OCI-M2 (cell line): Measurements from ENCODE around the gene FOXL1.
"Not testable (repeated sequence)": the region's sequence is repeated elsewhere in the genome, so short reads cannot be mapped to it uniquely, and the experiment has no call there.

Experiments
- DNase-seq: peaks from one replicate; lab custom pipeline; 2025; ENCODE audit not compliant: unreplicated experiment; lab: John Stamatoyannopoulos, UW

Gene FOXL1

GRCh38 chr16:86580791-86581170 lies 2.4 kb downstream of the FOXL1 start:
- DNase-seq, result no peak

GRCh38 chr16:86581458-86581857 lies 3.1 kb downstream of the FOXL1 start:
- DNase-seq, result no peak

- no peak for DNase-seq
These were observed 5.8 kb downstream of the FOXL1 start for GRCh38 chr16:86584071-86584685.

- DNase-seq, result no peak
These were observed 6.7 kb downstream of the FOXL1 start for GRCh38 chr16:86584726-86585721.

GRCh38 chr16:86585821-86586611 lies 7.7 kb downstream of the FOXL1 start:
- no peak for DNase-seq

GRCh38 chr16:86587487-86587886 lies 9.1 kb downstream of the FOXL1 start:
- no peak for DNase-seq

GRCh38 chr16:86587955-86588354 lies 9.6 kb downstream of the FOXL1 start:
- DNase-seq, result not testable (repeated sequence)

GRCh38 chr16:86590501-86591144 lies 12.3 kb downstream of the FOXL1 start:
- no peak for DNase-seq

GRCh38 chr16:86591270-86591669 lies 12.9 kb downstream of the FOXL1 start:
- no peak for DNase-seq

- no peak for DNase-seq
These were observed 15.7 kb downstream of the FOXL1 start for GRCh38 chr16:86593913-86594620.

- no peak for DNase-seq
These were observed 16.4 kb downstream of the FOXL1 start for GRCh38 chr16:86594721-86595120.

- no peak for DNase-seq
These were observed 17.7 kb downstream of the FOXL1 start for GRCh38 chr16:86595983-86596605.

- no peak for DNase-seq
These were observed 19.0 kb downstream of the FOXL1 start for GRCh38 chr16:86597126-86597879.

GRCh38 chr16:86597880-86598606 lies 19.7 kb downstream of the FOXL1 start:
- no peak for DNase-seq

GRCh38 chr16:86598607-86599565 lies 20.5 kb downstream of the FOXL1 start:
- no peak for DNase-seq

- DNase-seq, result no peak
These were observed 23.0 kb downstream of the FOXL1 start for GRCh38 chr16:86601356-86601755.

- DNase-seq, result no peak
These were observed 24.2 kb downstream of the FOXL1 start for GRCh38 chr16:86602521-86602920.
